IPS-18c (cell line): ENCODE measurements around the gene VCX3A.
"Not testable (repeated sequence)": the region's sequence is repeated elsewhere in the genome, so short reads cannot be mapped to it uniquely, and the experiment has no call there.

Experiments used
- H3K4me3 ChIP-seq: 2 replicates; pipeline ENCODE4 v1.7.0; 2013; ENCODE audit warnings: low read depth, mild to moderate bottlenecking, low read length, moderate library complexity; ENCODE audit not compliant: insufficient read depth
- H3K9me3 ChIP-seq: one replicate; pipeline ENCODE4 v1.6.1; 2013; ENCODE audit warnings: mild to moderate bottlenecking, low read length, moderate library complexity; ENCODE audit not compliant: control insufficient read depth, insufficient read depth

VCX3A gene

DNA sequence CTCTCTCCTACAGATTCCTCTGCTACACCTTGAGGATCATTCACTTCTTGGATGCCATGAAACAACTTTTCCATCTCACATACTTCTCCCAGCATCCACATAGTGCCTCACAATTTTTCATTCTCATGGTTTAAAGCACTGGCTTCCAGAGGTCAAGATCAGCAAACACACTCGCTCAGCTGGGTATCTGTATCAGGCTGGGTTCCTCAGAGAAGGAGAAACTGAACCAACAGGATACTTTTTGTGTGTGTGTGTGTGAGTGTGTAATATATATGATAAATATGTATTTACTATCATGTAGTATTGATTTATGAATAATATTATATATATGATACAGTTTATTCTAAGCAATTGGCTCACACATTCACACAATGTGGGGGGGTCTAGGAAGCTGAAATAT is at the start of gene VCX3A:
Gene VCX3A (minus strand): TSS at position 101 of the 400 bp plus-strand sequence. CDS start 621 bp downstream, outside the sequence.
- not testable (repeated sequence) for H3K4me3 ChIP-seq

GRCh38 chrX:6574762-6575161 is 39.8 kb upstream of the VCX3A start:
- no peak overlapping the region for H3K4me3 ChIP-seq
- H3K9me3 ChIP-seq = no peaks in the 10 kb centered on the region

More for the DNA sequence above, at the start of gene VCX3A:
- not testable (repeated sequence) for H3K9me3 ChIP-seq

DNA sequence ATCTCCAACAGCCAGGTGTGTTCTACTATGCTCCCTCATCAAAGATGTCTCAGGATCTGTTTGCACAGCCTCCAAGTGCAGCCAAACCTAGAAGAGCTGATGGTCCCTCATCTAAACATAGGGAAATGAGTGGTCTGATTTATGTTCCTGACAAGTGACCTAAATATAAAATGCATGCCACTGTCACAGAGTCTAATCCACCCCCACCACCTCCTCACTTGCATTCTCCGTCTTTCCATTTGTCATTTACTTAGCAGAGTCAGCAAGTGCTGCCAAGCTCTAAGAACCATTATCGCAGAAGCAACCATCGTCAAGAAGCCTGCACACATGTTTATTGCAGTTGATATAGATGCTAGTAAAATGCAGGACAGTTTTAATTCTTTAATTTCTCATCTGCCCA is 33.1 kb upstream of the VCX3A start:
- Histone ChIP-seq H3K9me3 (peaks cover 2% of the 10 kb centered on the region), H3K4me3 (no peak overlapping the region)

DNA sequence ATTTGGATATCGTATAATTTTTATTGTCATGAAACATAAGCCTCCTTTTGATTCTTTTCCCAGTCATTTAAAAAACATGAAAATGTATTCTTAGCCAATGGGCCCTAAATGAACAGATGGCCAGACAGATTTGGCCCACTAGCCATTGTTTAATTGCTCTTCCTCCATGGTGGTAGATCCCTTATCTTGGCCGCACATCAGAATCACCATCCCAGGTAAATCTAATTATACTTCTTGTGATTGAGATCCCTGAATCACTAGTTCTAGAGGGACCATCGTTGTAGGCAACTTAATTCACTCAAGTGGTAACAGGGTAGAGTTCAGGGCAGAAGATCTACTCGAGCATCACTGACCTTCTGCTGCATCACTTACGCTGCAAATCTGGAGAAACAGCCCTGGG is 24.1 kb upstream of the VCX3A start:
- peaks cover 4% of the 10 kb centered on the region for H3K9me3 ChIP-seq

GRCh38 chrX:6557690-6558089 is 22.8 kb upstream of the VCX3A start:
- H3K4me3 ChIP-seq = no peak overlapping the region
- peaks cover 2% of the 10 kb centered on the region for H3K9me3 ChIP-seq

More for the DNA sequence above, 24.1 kb upstream of the VCX3A start:
- no peak overlapping the region for H3K4me3 ChIP-seq

DNA sequence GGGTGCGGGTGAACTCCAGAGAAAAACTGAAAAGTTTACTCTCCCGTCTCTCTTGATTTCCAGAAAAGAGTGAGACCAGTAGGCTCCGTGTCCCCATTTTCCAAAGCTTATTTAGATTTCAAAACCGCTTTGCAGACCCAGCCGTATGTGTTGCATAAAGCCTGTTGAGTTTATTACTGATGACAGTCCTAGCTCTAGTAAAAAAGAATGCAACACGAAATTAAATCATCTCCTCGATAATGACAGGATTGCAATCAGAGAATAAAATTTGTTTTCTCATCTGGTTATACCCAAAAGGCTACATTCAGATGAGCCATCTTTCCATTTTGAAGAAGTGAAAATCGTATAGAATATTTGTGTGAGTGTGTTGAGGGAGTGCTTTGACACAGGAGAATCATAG is 16.1 kb upstream of the VCX3A start:
- H3K4me3 ChIP-seq = no peak overlapping the region
- H3K9me3 ChIP-seq = peaks cover 6% of the 10 kb centered on the region

DNA sequence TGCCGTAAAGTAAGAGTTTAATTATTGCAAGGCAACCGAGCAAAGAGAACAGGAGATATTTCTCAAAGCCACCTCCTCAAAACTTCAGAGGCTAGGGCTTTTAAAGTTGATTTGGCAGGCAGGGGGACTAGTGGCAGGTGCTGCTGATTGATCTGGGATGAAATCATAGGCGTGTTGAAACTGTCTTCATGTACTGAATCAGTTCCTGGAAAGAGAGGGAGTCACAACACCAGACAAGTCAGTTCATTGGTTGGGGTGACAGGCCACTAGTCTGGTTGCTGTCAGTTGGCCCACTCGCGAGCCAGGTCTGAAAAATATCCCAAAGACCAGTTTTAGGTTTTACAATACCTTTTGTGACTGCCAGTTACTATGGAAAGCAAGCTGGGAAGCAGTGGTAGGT is 10.8 kb upstream of the VCX3A start:
- no peak overlapping the region for H3K4me3 ChIP-seq
- H3K9me3 ChIP-seq = no peaks in the 10 kb centered on the region

DNA sequence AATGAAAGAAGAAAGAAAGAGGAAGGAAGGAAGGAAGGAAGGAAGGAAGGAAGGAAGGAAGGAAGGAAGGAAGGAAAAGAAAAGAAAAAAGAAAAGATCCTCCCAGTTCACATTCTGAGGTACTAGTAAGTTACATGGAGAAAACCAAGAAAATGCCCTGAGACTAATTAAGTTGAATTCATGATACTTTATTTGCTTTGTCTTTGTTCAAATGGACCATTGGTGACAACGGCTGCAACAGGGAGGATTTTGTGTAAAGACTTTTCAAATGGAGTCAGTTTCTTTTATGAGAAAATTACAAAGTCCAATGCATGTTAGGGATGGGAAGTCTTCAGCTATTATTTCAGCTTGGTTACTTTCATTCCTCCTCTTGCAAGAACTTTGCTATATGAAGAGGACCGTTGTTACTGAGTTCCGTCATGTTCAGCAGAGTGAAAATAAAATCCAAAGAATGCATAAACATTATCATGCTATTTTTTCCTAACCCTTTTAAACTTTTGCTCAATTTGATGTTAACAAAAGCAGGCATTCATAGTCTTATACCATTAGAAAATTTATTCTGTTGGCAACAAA is 8.3 kb downstream of the VCX3A start:
- H3K9me3 ChIP-seq = peaks cover 3% of the 10 kb centered on the region

GRCh38 chrX:6517376-6517775 is 17.5 kb downstream of the VCX3A start:
- Histone ChIP-seq H3K9me3 (peaks cover 3% of the 10 kb centered on the region), H3K4me3 (no peak overlapping the region)

More for the DNA sequence above, 8.3 kb downstream of the VCX3A start:
- no peak overlapping the region for H3K4me3 ChIP-seq

GRCh38 chrX:6506444-6506843 is 28.5 kb downstream of the VCX3A start:
- no peak overlapping the region for H3K4me3 ChIP-seq
- H3K9me3 ChIP-seq = peaks cover 4% of the 10 kb centered on the region

GRCh38 chrX:6505960-6506359 is 29.0 kb downstream of the VCX3A start:
- Histone ChIP-seq H3K4me3 (no peak overlapping the region), H3K9me3 (peaks cover 4% of the 10 kb centered on the region)

- Histone ChIP-seq H3K4me3 (no peak overlapping the region), H3K9me3 (no peaks in the 10 kb centered on the region)
Measured at GRCh38 chrX:6500719-6501118, 34.2 kb downstream of the VCX3A start.

GRCh38 chrX:6498324-6498723 is 36.6 kb downstream of the VCX3A start:
- no peak overlapping the region for H3K4me3 ChIP-seq
- peaks cover 2% of the 10 kb centered on the region for H3K9me3 ChIP-seq
